ENCODE results near the gene AIG1.

AIG1 gene

DNA sequence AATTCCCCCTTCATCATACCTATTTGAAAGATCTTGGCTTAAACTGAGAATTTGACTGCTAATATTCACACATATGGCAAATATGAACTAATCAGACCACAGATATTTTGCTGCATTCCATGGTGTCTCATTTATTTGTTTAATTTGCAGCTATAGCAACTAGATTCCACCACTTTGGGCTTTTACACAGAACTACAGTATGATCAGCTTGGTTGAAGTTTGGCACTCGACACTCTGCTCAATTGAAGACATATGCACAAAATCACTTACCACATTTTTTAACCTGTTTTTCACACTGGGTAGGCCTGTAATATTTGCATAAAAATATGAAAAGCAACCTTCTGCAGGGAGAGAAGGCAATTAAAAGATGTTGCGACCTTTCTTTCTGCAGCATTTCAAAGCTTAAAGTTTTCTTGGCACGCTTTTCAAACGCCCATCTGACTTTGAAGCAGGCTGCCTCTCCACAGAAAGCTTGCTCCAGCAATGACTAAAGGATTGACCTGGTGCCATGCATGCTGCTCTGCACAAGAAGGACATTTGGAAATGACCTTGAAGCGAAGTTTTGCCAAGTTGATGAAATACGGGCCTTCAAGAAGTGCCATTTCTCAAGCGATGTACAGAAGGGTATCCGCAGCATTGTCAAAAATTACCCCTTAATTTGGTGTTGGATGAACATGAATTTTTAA, 126.7 kb downstream of the AIG1 start:
- no peak overlapping the region for H3K27ac ChIP-seq (ENCODE audit: low read depth, low read length)
- no peaks in the 10 kb centered on the region for H3K27me3 ChIP-seq (ENCODE audit: control insufficient read depth in 1 of 2, insufficient read depth in 2 of 2, low read length in 2 of 2)
- no peak overlapping the region for H3K9ac ChIP-seq (ENCODE audit: low read length)
- no peaks in the 10 kb centered on the region for H3K36me3 ChIP-seq (ENCODE audit: insufficient read depth, low read length)
- H3K9me3 ChIP-seq (ENCODE audit: low read length) = no peaks in the 10 kb centered on the region
- no peak overlapping the region for H3K4me3 ChIP-seq (ENCODE audit: low read depth in 1 of 2, low read length in 2 of 2)
- H3K4me1 ChIP-seq (ENCODE audit: insufficient read depth, low read length) = peaks cover 15% of the 10 kb centered on the region

DNA sequence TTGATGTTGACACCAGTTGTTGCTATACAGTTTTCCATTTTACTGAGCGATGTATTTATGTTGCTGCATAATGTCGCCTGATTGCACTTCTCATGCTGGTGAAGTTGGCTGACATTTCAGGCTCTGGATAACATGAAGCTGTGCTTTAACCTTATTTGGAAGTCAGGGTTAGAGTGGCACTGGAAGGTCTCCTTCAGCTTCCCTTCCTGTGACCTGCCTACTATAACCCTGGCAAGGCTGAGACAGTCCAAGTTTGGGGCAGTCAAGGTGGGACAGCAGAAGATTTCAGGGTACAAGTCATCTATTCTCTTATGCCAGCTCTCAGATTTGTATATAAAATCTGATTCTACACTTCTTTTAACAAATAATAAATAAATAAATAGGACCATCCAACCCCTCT, 127.6 kb downstream of the AIG1 start:
- Histone ChIP-seq H3K9ac (ENCODE audit: low read length) (no peak overlapping the region), H3K4me1 (ENCODE audit: insufficient read depth, low read length) (peaks cover 15% of the 10 kb centered on the region), H3K27me3 (ENCODE audit: control insufficient read depth in 1 of 2, insufficient read depth in 2 of 2, low read length in 2 of 2) (no peaks in the 10 kb centered on the region), H3K36me3 (ENCODE audit: insufficient read depth, low read length) (no peaks in the 10 kb centered on the region), H3K9me3 (ENCODE audit: low read length) (no peaks in the 10 kb centered on the region), H3K27ac (ENCODE audit: low read depth, low read length) (no peak overlapping the region), H3K4me3 (ENCODE audit: low read depth in 1 of 2, low read length in 2 of 2) (no peak overlapping the region)

DNA sequence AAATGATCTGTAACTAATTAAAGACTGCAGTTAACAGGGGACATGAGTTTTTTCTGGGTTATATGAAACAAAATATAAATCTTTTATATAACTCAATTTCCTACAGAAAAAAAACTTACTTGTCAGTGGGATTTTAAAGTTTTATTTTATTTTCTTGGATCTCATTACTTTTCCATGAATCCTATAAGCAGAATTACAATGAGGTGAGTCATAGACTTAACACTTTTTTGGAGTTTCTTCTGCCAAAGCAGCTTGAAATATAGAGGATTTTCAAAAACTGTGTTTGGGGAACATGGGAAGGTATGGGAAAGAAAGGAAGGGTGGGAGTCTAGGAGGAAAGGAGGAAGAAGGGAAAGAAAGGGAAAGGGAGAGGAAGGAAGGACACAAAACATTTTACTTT, 130.7 kb downstream of the AIG1 start:
- H3K9me3 ChIP-seq (ENCODE audit: low read length) = no peaks in the 10 kb centered on the region

DNA sequence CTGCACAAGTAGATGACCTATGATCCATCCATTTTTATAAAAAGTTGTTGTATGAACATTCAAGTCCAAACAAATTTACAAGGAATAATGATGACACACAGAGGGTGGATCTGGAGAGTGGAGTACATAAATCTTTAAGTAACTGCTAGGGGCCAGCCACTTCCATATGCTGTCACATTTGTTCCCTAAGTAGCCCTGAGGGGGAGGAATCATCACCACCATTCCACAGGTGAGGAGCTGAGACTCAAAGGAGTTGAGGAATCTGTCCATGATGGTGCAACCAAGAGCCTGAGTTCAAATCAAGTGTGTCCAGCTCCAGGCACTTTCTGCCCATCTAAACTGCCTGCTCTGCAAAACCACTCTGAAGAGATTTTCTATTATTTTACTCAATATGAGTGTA, 132.1 kb downstream of the AIG1 start:
- no peak overlapping the region for H3K9ac ChIP-seq (ENCODE audit: low read length)
- peaks cover 6% of the 10 kb centered on the region for H3K4me1 ChIP-seq (ENCODE audit: insufficient read depth, low read length)

More for the DNA sequence above, 130.7 kb downstream of the AIG1 start:
- Histone ChIP-seq H3K27ac (ENCODE audit: low read depth, low read length) (no peak overlapping the region), H3K4me3 (ENCODE audit: low read depth in 1 of 2, low read length in 2 of 2) (no peak overlapping the region), H3K4me1 (ENCODE audit: insufficient read depth, low read length) (peaks cover 15% of the 10 kb centered on the region), H3K36me3 (ENCODE audit: insufficient read depth, low read length) (no peaks in the 10 kb centered on the region), H3K9ac (ENCODE audit: low read length) (no peak overlapping the region), H3K27me3 (ENCODE audit: control insufficient read depth in 1 of 2, insufficient read depth in 2 of 2, low read length in 2 of 2) (no peaks in the 10 kb centered on the region)

DNA sequence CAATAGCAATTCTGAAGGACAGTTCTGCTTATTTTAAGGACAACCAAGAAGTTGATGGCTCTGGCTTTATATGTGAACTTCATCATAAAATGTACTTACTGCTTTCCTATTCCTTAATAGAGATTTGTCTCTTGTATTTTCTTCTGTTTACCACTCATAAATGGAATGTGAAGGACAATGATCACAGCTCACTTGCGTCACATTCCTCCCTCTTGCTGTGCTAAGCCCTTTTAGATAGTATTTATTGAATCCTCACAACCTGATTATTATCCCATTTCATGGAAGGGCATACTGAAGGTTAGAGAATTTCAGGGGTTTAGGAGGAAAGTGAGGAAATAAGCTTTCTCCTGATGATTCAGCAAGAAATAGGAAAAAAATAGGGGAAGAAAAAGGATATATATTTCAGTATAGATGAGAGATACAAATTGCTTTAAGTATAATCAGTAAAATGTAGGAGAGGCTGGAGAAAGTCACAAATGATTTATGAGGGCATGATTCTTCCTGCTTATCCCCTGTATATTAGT, 132.9 kb downstream of the AIG1 start:
- Histone ChIP-seq H3K36me3 (ENCODE audit: insufficient read depth, low read length) (no peaks in the 10 kb centered on the region), H3K4me3 (ENCODE audit: low read depth in 1 of 2, low read length in 2 of 2) (no peak overlapping the region), H3K27ac (ENCODE audit: low read depth, low read length) (no peak overlapping the region), H3K9ac (ENCODE audit: low read length) (no peak overlapping the region), H3K4me1 (ENCODE audit: insufficient read depth, low read length) (no peaks in the 10 kb centered on the region), H3K9me3 (ENCODE audit: low read length) (no peaks in the 10 kb centered on the region), H3K27me3 (ENCODE audit: control insufficient read depth in 1 of 2, insufficient read depth in 2 of 2, low read length in 2 of 2) (no peaks in the 10 kb centered on the region)

More for the DNA sequence above, 132.1 kb downstream of the AIG1 start:
- Histone ChIP-seq H3K27ac (ENCODE audit: low read depth, low read length) (no peak overlapping the region), H3K36me3 (ENCODE audit: insufficient read depth, low read length) (no peaks in the 10 kb centered on the region), H3K27me3 (ENCODE audit: control insufficient read depth in 1 of 2, insufficient read depth in 2 of 2, low read length in 2 of 2) (no peaks in the 10 kb centered on the region), H3K4me3 (ENCODE audit: low read depth in 1 of 2, low read length in 2 of 2) (no peak overlapping the region), H3K9me3 (ENCODE audit: low read length) (no peaks in the 10 kb centered on the region)

DNA sequence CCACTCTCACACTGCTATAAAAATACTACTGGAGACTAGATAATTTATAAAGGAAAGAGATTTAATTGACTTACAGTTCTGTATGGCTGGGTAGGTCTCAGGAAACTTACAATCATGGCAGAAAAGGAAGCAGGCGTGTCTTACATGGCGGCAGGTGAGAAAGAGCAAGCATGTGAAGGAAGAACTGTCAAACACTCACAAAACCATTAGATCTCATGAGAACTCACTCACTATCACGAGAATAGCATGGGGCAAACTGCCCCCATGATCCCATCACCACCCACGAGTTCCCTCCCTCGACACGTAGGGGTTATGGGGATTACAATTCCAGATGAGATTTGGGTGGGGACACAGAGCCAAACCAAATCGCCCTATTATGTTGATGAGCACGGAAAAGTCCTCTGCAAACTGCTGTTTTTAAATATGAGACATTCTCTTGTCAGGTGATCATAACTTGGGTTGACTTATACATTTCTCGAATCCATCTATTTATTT, 133.5 kb downstream of the AIG1 start:
- no peak overlapping the region for H3K27ac ChIP-seq (ENCODE audit: low read depth, low read length)
- H3K4me3 ChIP-seq (ENCODE audit: low read depth in 1 of 2, low read length in 2 of 2) = no peak overlapping the region
- H3K27me3 ChIP-seq (ENCODE audit: control insufficient read depth in 1 of 2, insufficient read depth in 2 of 2, low read length in 2 of 2) = no peaks in the 10 kb centered on the region
- no peak overlapping the region for H3K9ac ChIP-seq (ENCODE audit: low read length)
- H3K4me1 ChIP-seq (ENCODE audit: insufficient read depth, low read length) = no peaks in the 10 kb centered on the region
- H3K36me3 ChIP-seq (ENCODE audit: insufficient read depth, low read length) = no peaks in the 10 kb centered on the region
- H3K9me3 ChIP-seq (ENCODE audit: low read length) = no peaks in the 10 kb centered on the region

DNA sequence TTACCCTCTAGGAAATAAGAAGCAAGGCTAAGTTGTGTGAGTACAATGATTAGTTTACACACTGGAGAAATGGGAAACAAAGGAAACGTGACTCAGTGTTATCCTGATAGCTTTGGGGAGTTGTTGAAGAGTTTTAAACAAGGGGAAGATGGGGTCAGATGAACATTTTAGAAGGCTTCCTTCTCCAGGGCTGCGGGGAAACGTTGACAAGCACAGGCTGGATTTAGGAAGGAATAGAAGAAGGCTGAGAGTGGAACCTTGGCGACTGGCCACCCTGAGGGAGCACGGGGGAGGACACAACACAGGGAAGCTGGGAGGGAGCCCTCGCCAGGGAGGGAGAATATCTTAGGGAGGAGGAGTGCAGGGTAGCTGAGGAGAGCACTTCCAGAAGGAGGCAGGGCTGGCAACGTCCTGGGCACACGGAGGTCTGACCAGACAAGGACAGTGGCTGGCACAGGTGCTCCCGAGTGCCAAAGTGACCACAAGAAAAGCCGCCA, 134.7 kb downstream of the AIG1 start:
- H3K4me3 ChIP-seq (ENCODE audit: low read depth in 1 of 2, low read length in 2 of 2) = no peak overlapping the region
- H3K27ac ChIP-seq (ENCODE audit: low read depth, low read length) = no peak overlapping the region
- no peaks in the 10 kb centered on the region for H3K4me1 ChIP-seq (ENCODE audit: insufficient read depth, low read length)
- H3K36me3 ChIP-seq (ENCODE audit: insufficient read depth, low read length) = no peaks in the 10 kb centered on the region
- no peak overlapping the region for H3K9ac ChIP-seq (ENCODE audit: low read length)
- no peaks in the 10 kb centered on the region for H3K9me3 ChIP-seq (ENCODE audit: low read length)
- no peaks in the 10 kb centered on the region for H3K27me3 ChIP-seq (ENCODE audit: control insufficient read depth in 1 of 2, insufficient read depth in 2 of 2, low read length in 2 of 2)

DNA sequence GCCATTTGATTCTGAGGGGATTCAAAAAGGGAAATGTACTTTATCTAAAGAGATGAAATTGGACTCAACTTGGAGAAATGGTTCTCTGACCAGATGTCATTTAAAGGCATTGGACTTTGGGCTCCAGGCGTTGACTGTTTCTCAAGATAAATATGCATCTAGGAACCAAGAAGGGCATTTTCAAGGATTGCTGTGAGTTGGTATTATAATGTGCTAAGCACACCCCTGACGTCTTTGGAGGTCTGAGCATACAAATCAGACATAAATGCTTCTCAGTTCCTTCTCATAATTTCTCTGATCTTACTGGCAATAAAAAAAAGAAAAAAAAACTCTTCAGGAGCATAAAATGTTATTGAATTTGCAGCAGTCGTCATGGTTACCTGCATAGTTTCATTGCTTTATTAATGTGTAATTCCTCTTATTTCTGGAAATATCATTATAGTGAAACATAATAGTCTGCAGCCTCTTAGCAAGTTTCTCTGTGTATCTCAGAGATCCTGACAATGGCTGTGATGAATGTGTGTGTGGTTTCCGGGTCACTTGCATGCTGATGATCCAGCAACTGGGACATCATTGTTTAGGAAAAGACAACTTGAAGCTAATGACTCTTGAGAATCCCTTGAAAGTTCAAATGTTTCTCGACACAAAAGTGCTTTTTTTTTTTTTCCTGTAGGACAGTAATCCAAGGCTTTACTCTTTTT, 136.0 kb downstream of the AIG1 start:
- no peak overlapping the region for H3K9ac ChIP-seq (ENCODE audit: low read length)

DNA sequence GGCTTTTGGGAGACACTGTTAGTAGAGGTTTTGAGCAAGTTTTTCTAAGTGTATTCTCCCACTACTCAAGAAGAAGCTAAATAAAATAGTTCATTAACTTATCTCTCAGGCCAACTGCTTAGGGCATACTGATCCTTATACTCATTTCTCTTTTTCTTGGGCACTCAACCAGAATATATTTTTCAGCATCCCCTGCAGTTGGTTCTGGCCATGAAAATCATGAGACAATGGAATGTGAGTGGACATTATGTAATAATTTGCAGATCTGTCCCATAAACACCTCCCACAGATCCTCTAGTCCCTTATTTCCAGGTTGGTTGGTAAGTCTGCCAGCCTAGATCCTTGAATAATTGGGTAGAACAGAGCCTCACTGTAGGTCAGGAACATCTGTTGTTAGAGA, 136.7 kb downstream of the AIG1 start:
- no peaks in the 10 kb centered on the region for H3K27me3 ChIP-seq (ENCODE audit: control insufficient read depth in 1 of 2, insufficient read depth in 2 of 2, low read length in 2 of 2)
- no peaks in the 10 kb centered on the region for H3K9me3 ChIP-seq (ENCODE audit: low read length)
- H3K9ac ChIP-seq (ENCODE audit: low read length) = no peak overlapping the region
- H3K27ac ChIP-seq (ENCODE audit: low read depth, low read length) = no peak overlapping the region
- H3K4me1 ChIP-seq (ENCODE audit: insufficient read depth, low read length) = no peaks in the 10 kb centered on the region
- H3K4me3 ChIP-seq (ENCODE audit: low read depth in 1 of 2, low read length in 2 of 2) = no peak overlapping the region
- H3K36me3 ChIP-seq (ENCODE audit: insufficient read depth, low read length) = no peaks in the 10 kb centered on the region

More for the DNA sequence above, 136.0 kb downstream of the AIG1 start:
- no peaks in the 10 kb centered on the region for H3K9me3 ChIP-seq (ENCODE audit: low read length)
- no peak overlapping the region for H3K27ac ChIP-seq (ENCODE audit: low read depth, low read length)
- no peaks in the 10 kb centered on the region for H3K27me3 ChIP-seq (ENCODE audit: control insufficient read depth in 1 of 2, insufficient read depth in 2 of 2, low read length in 2 of 2)
- no peak overlapping the region for H3K4me3 ChIP-seq (ENCODE audit: low read depth in 1 of 2, low read length in 2 of 2)
- H3K4me1 ChIP-seq (ENCODE audit: insufficient read depth, low read length) = no peaks in the 10 kb centered on the region
- no peaks in the 10 kb centered on the region for H3K36me3 ChIP-seq (ENCODE audit: insufficient read depth, low read length)

DNA sequence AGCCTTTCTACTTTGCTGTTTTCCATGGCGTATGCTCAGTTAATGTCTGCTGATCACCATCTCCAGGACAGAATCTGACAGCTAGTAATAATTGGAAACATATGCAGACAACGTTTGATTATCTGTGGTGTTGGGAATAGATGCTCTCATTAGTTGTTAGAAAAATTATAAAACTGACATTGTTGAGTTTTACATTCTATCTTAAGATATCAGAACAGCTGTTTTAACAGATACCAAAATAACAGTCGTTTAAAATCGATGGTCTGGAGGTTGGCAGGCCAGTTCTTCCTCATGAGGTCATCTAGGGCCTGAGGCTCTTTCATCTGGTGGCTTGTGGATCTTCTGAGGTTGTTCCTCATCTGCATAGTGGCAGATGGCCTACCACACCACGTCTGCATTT, 137.6 kb downstream of the AIG1 start:
- Histone ChIP-seq H3K27ac (ENCODE audit: low read depth, low read length) (no peak overlapping the region), H3K9me3 (ENCODE audit: low read length) (no peaks in the 10 kb centered on the region), H3K9ac (ENCODE audit: low read length) (no peak overlapping the region), H3K36me3 (ENCODE audit: insufficient read depth, low read length) (no peaks in the 10 kb centered on the region), H3K4me3 (ENCODE audit: low read depth in 1 of 2, low read length in 2 of 2) (no peak overlapping the region), H3K27me3 (ENCODE audit: control insufficient read depth in 1 of 2, insufficient read depth in 2 of 2, low read length in 2 of 2) (no peaks in the 10 kb centered on the region), H3K4me1 (ENCODE audit: insufficient read depth, low read length) (no peaks in the 10 kb centered on the region)

DNA sequence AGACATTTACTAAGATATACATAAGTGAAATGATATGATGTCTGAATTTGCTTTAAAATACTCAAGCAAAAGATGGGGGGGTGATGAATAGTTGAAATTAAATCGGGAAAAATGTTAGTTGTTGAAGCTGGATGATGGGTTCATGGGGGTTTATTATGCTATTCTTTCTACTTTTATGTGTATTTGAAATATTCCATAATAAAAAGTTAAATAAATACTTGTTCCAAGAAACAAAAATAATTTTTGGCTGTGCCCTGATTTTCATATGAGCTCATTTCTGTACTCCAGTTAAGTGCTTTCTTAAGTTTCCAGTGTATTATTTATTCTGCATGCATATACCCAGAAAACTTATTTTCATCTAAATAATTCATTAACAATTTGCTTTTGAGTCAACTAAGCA, 138.6 kb downstream of the AIG1 start:
- Histone ChIP-seq H3K36me3 (ENCODE audit: insufficient read depth, low read length) (no peaks in the 10 kb centered on the region), H3K27ac (ENCODE audit: low read depth, low read length) (no peak overlapping the region), H3K4me1 (ENCODE audit: insufficient read depth, low read length) (no peaks in the 10 kb centered on the region), H3K9me3 (ENCODE audit: low read length) (no peaks in the 10 kb centered on the region), H3K4me3 (ENCODE audit: low read depth in 1 of 2, low read length in 2 of 2) (no peak overlapping the region), H3K27me3 (ENCODE audit: control insufficient read depth in 1 of 2, insufficient read depth in 2 of 2, low read length in 2 of 2) (no peaks in the 10 kb centered on the region), H3K9ac (ENCODE audit: low read length) (no peak overlapping the region)
